ENCODE data around the gene PXDC1.

Gene PXDC1

GRCh38 chr6:3699231-3699630 is 52.3 kb downstream of the PXDC1 start:
- Mint-ChIP-seq H3K27me3 (ENCODE audit: low read depth, poor library complexity) (peaks cover 24% of the 10 kb centered on the region), H3K9me3 (peaks cover 18% of the 10 kb centered on the region), H3K4me3 (no peak overlapping the region), H3K27ac (no peak overlapping the region), H3K36me3 (ENCODE audit: low read depth) (peaks cover 5% of the 10 kb centered on the region), H3K4me1 (peaks cover 27% of the 10 kb centered on the region)
- TF ChIP-seq, protein P1, sequence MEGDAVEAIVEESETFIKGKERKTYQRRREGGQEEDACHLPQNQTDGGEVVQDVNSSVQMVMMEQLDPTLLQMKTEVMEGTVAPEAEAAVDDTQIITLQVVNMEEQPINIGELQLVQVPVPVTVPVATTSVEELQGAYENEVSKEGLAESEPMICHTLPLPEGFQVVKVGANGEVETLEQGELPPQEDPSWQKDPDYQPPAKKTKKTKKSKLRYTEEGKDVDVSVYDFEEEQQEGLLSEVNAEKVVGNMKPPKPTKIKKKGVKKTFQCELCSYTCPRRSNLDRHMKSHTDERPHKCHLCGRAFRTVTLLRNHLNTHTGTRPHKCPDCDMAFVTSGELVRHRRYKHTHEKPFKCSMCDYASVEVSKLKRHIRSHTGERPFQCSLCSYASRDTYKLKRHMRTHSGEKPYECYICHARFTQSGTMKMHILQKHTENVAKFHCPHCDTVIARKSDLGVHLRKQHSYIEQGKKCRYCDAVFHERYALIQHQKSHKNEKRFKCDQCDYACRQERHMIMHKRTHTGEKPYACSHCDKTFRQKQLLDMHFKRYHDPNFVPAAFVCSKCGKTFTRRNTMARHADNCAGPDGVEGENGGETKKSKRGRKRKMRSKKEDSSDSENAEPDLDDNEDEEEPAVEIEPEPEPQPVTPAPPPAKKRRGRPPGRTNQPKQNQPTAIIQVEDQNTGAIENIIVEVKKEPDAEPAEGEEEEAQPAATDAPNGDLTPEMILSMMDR (IDR thresholded peaks at IDR 0.05): no peak
- no peak for DNase-seq

GRCh38 chr6:3698021-3698420 is 53.5 kb downstream of the PXDC1 start:
- peaks cover 27% of the 10 kb centered on the region for H3K4me1 Mint-ChIP-seq
- no peak overlapping the region for H3K4me3 Mint-ChIP-seq
- H3K36me3 Mint-ChIP-seq (ENCODE audit: low read depth): peaks cover 5% of the 10 kb centered on the region
- TF ChIP-seq, protein P1 (IDR thresholded peaks at IDR 0.05): no peak
- H3K27ac Mint-ChIP-seq: no peak overlapping the region
- H3K9me3 Mint-ChIP-seq: peaks cover 18% of the 10 kb centered on the region
- H3K27me3 Mint-ChIP-seq (ENCODE audit: low read depth, poor library complexity): peaks cover 25% of the 10 kb centered on the region
- no peak for DNase-seq

- H3K27ac Mint-ChIP-seq: no peak overlapping the region
- H3K9me3 Mint-ChIP-seq: peaks cover 18% of the 10 kb centered on the region
- H3K27me3 Mint-ChIP-seq (ENCODE audit: low read depth, poor library complexity): peaks cover 21% of the 10 kb centered on the region
- no peak overlapping the region for H3K4me3 Mint-ChIP-seq
- DNase-seq: no peak
- H3K36me3 Mint-ChIP-seq (ENCODE audit: low read depth): peaks cover 5% of the 10 kb centered on the region
- TF ChIP-seq, protein P1 (IDR thresholded peaks at IDR 0.05): no peak
- peaks cover 24% of the 10 kb centered on the region for H3K4me1 Mint-ChIP-seq
These were observed 53.9 kb downstream of the PXDC1 start for GRCh38 chr6:3697609-3698008.

DNA sequence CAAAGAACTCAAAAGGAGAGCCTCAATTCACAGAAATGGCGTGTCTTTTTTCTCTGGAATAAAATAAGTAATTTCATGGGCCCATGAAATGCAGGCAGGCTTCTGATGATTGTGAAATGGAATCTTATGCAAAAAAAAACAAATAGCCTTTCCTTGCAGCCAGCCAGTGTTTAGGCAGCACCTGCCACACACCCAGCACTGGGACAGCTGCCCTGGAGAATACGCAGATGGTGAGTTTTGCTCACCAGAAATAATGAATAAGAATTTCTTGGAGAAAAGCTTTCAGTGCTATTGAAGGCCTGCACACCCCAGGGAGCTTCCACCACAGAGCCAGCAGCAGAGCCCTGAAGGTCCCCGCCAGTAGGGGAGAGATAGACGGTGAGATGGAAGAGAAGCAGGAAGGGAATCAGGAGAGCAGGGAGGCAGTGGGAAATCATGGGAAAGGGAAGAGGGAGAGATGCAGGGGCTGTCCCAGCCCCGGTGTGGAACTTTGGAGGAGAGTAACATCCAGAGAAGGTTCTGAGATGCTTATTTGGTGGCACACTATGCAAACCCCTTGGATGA is 54.9 kb downstream of the PXDC1 start:
- Mint-ChIP-seq H3K27ac (no peak overlapping the region), H3K4me1 (peaks cover 14% of the 10 kb centered on the region), H3K9me3 (peaks cover 18% of the 10 kb centered on the region), H3K27me3 (ENCODE audit: low read depth, poor library complexity) (peaks cover 15% of the 10 kb centered on the region), H3K36me3 (ENCODE audit: low read depth) (peaks cover 5% of the 10 kb centered on the region), H3K4me3 (no peak overlapping the region)
- TF ChIP-seq, protein P1 (IDR thresholded peaks at IDR 0.05): no peak
- DNase-seq: no peak

GRCh38 chr6:3695065-3695817 is 56.3 kb downstream of the PXDC1 start:
- peaks cover 15% of the 10 kb centered on the region for H3K27me3 Mint-ChIP-seq (ENCODE audit: low read depth, poor library complexity)
- TF ChIP-seq, protein P1 (IDR thresholded peaks at IDR 0.05): no peak
- H3K4me3 Mint-ChIP-seq: no peak overlapping the region
- no peak for DNase-seq
- peaks cover 5% of the 10 kb centered on the region for H3K36me3 Mint-ChIP-seq (ENCODE audit: low read depth)
- peaks cover 18% of the 10 kb centered on the region for H3K9me3 Mint-ChIP-seq
- H3K27ac Mint-ChIP-seq: no peak overlapping the region
- peaks cover 5% of the 10 kb centered on the region for H3K4me1 Mint-ChIP-seq

DNA sequence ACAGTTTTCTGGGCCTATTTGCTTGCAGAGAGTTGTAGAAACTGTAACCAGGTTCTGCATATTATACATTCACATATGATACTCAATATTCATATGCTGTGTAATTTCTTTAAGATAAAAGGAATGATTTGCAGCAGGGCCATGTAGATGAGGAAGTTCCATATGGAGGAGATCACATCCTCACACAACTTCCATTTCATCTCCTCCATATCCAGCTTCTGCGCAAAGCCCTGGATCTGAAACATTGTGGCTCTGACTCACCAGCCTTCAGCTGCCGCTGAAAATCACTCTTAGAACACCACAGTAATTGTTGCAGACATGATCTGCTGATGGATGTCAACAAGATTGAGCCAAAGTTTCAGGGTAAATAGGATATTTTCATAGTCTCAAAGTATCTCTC is 57.7 kb downstream of the PXDC1 start:
- no peak for DNase-seq
- Mint-ChIP-seq H3K27me3 (ENCODE audit: low read depth, poor library complexity) (peaks cover 16% of the 10 kb centered on the region), H3K4me1 (peaks cover 5% of the 10 kb centered on the region), H3K36me3 (ENCODE audit: low read depth) (peaks cover 5% of the 10 kb centered on the region), H3K9me3 (peaks cover 10% of the 10 kb centered on the region), H3K27ac (peak overlapping the region; percentile 68), H3K4me3 (no peak overlapping the region)
- TF ChIP-seq, protein P1 (IDR thresholded peaks at IDR 0.05): no peak

All from nephron progenitor cell (in vitro differentiated cells).